ENCODE results near the gene SCN1B. TPM values are rescaled to one million over a fixed set of nuclear protein-coding genes. Genes with fewer than 3 reads are reported as not detected.

Gene SCN1B
- total RNA-seq, 6 experiments from 2014 or later: 2.6 to 4.9 (median 3.6) TPM

GRCh38 chr19:35039881-35040825, 9.9 kb downstream of the SCN1B start:
- 20% methylated on average over 17 of the region's 39 CpGs for WGBS (ENCODE audit: insufficient coverage, low coverage, low lambda C conversion rate, missing lambda C conversion rate)
- no peaks in the 10 kb centered on the region for H3K27me3 ChIP-seq
- peak overlapping the region; percentile 80 to 97 (median 84) for H3K27ac ChIP-seq
- no peaks in the 10 kb centered on the region for H3K36me3 ChIP-seq
- ATAC-seq (no peak), DNase-seq (peak in 1 of 3 donors; percentile 73)
- TF ChIP-seq POLR2A (IDR thresholded peaks at IDR 0.05) (peak; percentile 5), CTCF (IDR thresholded peaks at IDR 0.05) (no peak)
- intact Hi-C loops (cut with DNase I): loop anchor here in 1 of 2 donors (5.0 kb wide), 1 partner anchor 97 kb away; the partner anchor contains the start of genes FXYD1 and LGI4
- H3K4me3 ChIP-seq: peak overlapping the region in 2 of 3 donors; percentile 11 to 81
- H3K4me1 ChIP-seq: peaks cover 0 to 39% (median 13%) of the 10 kb centered on the region in 4 donors
- no peaks in the 10 kb centered on the region for H3K9me3 ChIP-seq

GRCh38 chr19:35040826-35041547, 10.7 kb downstream of the SCN1B start:
- peak; percentile 98 to 100 (median 99) for DNase-seq
- H3K4me3 ChIP-seq: peak overlapping the region; percentile 54 to 81 (median 81)
- TF ChIP-seq POLR2A (IDR thresholded peaks at IDR 0.05) (peak; percentile 78), CTCF (IDR thresholded peaks at IDR 0.05) (no peak)
- H3K9me3 ChIP-seq: no peaks in the 10 kb centered on the region
- H3K36me3 ChIP-seq: no peaks in the 10 kb centered on the region
- peak overlapping the region; percentile 80 to 97 (median 84) for H3K27ac ChIP-seq
- 2% methylated on average over 9 of the region's 36 CpGs for WGBS (ENCODE audit: insufficient coverage, low coverage, low lambda C conversion rate, missing lambda C conversion rate)
- intact Hi-C loops (cut with DNase I): loop anchor here in 1 of 2 donors (5.0 kb wide), 1 partner anchor 96 kb away; the partner anchor contains the start of genes FXYD1 and LGI4
- H3K27me3 ChIP-seq: no peaks in the 10 kb centered on the region
- H3K4me1 ChIP-seq: peaks cover 0 to 45% (median 16%) of the 10 kb centered on the region in 4 donors
- ATAC-seq: peak; percentile 63 to 72 (median 66)

GRCh38 chr19:35041548-35042055, 11.3 kb downstream of the SCN1B start, which contains the start of gene HPN:
Gene HPN, plus strand, starts transcription at chr19:35041721. Its CDS starts 786 bp downstream, at chr19:35042507.
- no peaks in the 10 kb centered on the region for H3K36me3 ChIP-seq
- DNase-seq (peak; percentile 90 to 95 (median 95)), ATAC-seq (peak; percentile 58 to 76 (median 65))
- 9% methylated on average over 3 of the region's 19 CpGs for WGBS (ENCODE audit: insufficient coverage, low coverage, low lambda C conversion rate, missing lambda C conversion rate)
- no peaks in the 10 kb centered on the region for H3K27me3 ChIP-seq
- H3K27ac ChIP-seq: peak within 1 kb of the TSS; percentile 84 to 97 (median 84)
- TF ChIP-seq POLR2A (IDR thresholded peaks at IDR 0.05): peak; percentile 53
- no peak for TF ChIP-seq CTCF (IDR thresholded peaks at IDR 0.05)
- H3K4me3 ChIP-seq: peak within 1 kb of the TSS; percentile 54 to 81 (median 81)
- no peaks in the 10 kb centered on the region for H3K9me3 ChIP-seq
- H3K4me1 ChIP-seq: peaks cover 0 to 50% (median 18%) of the 10 kb centered on the region in 4 donors
- intact Hi-C loops (cut with DNase I): loop anchor here in 1 of 2 donors (5.0 kb wide), 1 partner anchor 96 kb away; the partner anchor contains the start of genes FXYD1 and LGI4
